ENCODE results near the gene FBXO21.
"Not testable (repeated sequence)": the region's sequence is repeated elsewhere in the genome, so short reads cannot be mapped to it uniquely, and the experiment has no call there.

FBXO21 gene

GRCh38 chr12:117119592-117120198 lies 70.6 kb downstream of the FBXO21 start:
- DNase-seq (peak; percentile 17 to 26), ATAC-seq (peak; percentile 57)
- no peak overlapping the region for H3K4me3 Mint-ChIP-seq
- H3K27me3 Mint-ChIP-seq, result no peaks in the 10 kb centered on the region
- H3K4me1 Mint-ChIP-seq, result peaks cover 3% of the 10 kb centered on the region
- H3K9me3 Mint-ChIP-seq, result no peaks in the 10 kb centered on the region
- peak overlapping the region in 1 of 2 donors; percentile 13 for H3K27ac Mint-ChIP-seq

- Mint-ChIP-seq H3K27me3 (no peaks in the 10 kb centered on the region), H3K4me3 (no peak overlapping the region), H3K9me3 (no peaks in the 10 kb centered on the region), H3K4me1 (no peaks in the 10 kb centered on the region), H3K27ac (no peak overlapping the region)
- DNase-seq (no peak), ATAC-seq (no peak)
Measured at GRCh38 chr12:117118838-117119591, 71.3 kb downstream of the FBXO21 start.

GRCh38 chr12:117114784-117115183 lies 75.5 kb downstream of the FBXO21 start:
- Mint-ChIP-seq H3K9me3 (peaks cover 0 to 4% of the 10 kb centered on the region in 2 donors), H3K27ac (no peak overlapping the region), H3K4me3 (no peak overlapping the region), H3K4me1 (peaks cover 10% of the 10 kb centered on the region), H3K27me3 (peaks cover 28% of the 10 kb centered on the region)
- ATAC-seq (no peak), DNase-seq (no peak)

- no peak for DNase-seq
- no peak overlapping the region for H3K27ac Mint-ChIP-seq
- no peak overlapping the region for H3K4me3 Mint-ChIP-seq
- H3K4me1 Mint-ChIP-seq, result peaks cover 10% of the 10 kb centered on the region
- H3K27me3 Mint-ChIP-seq, result peaks cover 31% of the 10 kb centered on the region
- H3K9me3 Mint-ChIP-seq, result peaks cover 0 to 5% of the 10 kb centered on the region in 2 donors
- ATAC-seq, result no peak
Measured at GRCh38 chr12:117113231-117113630, 77.0 kb downstream of the FBXO21 start.

- Mint-ChIP-seq H3K4me3 (no peak overlapping the region), H3K4me1 (peaks cover 10% of the 10 kb centered on the region), H3K9me3 (peaks cover 0 to 5% of the 10 kb centered on the region in 2 donors), H3K27ac (no peak overlapping the region), H3K27me3 (peaks cover 31% of the 10 kb centered on the region)
- ATAC-seq (no peak), DNase-seq (no peak)
Measured at GRCh38 chr12:117111821-117112595, 78.3 kb downstream of the FBXO21 start.

- H3K4me1 Mint-ChIP-seq, result peaks cover 13% of the 10 kb centered on the region
- no peak overlapping the region for H3K27ac Mint-ChIP-seq
- peaks cover 31% of the 10 kb centered on the region for H3K27me3 Mint-ChIP-seq
- no peak overlapping the region for H3K4me3 Mint-ChIP-seq
- DNase-seq (no peak), ATAC-seq (no peak)
- H3K9me3 Mint-ChIP-seq, result peaks cover 0 to 5% of the 10 kb centered on the region in 2 donors
Measured at GRCh38 chr12:117111386-117111785, 78.9 kb downstream of the FBXO21 start.

GRCh38 chr12:117109943-117110635 lies 80.2 kb downstream of the FBXO21 start:
- Mint-ChIP-seq H3K27me3 (peaks cover 31% of the 10 kb centered on the region), H3K4me3 (no peak overlapping the region), H3K4me1 (peaks cover 26% of the 10 kb centered on the region), H3K27ac (no peak overlapping the region), H3K9me3 (peaks cover 0 to 5% of the 10 kb centered on the region in 2 donors)
- ATAC-seq (no peak), DNase-seq (no peak)

GRCh38 chr12:117105902-117106301 lies 84.4 kb downstream of the FBXO21 start:
- Mint-ChIP-seq H3K4me3 (no peak overlapping the region), H3K9me3 (peaks cover 0 to 5% of the 10 kb centered on the region in 2 donors), H3K4me1 (peaks cover 16% of the 10 kb centered on the region), H3K27ac (peak overlapping the region; percentile 19 to 31), H3K27me3 (peaks cover 20% of the 10 kb centered on the region)
- DNase-seq (peak; percentile 46 to 52), ATAC-seq (peak; percentile 86)

- H3K27ac Mint-ChIP-seq, ATAC-seq, H3K9me3 Mint-ChIP-seq, H3K4me3 Mint-ChIP-seq, DNase-seq: not testable (repeated sequence)
- Mint-ChIP-seq H3K27me3 (peaks cover 22% of the 10 kb centered on the region), H3K4me1 (peaks cover 29% of the 10 kb centered on the region)
Measured at GRCh38 chr12:117104003-117104402, 86.3 kb downstream of the FBXO21 start.

- Mint-ChIP-seq H3K27ac (no peak overlapping the region), H3K4me1 (peaks cover 33% of the 10 kb centered on the region)
Measured at GRCh38 chr12:117102800-117103181, 87.5 kb downstream of the FBXO21 start.

GRCh38 chr12:117101953-117102799 lies 88.1 kb downstream of the FBXO21 start:
- Mint-ChIP-seq H3K27me3 (peaks cover 35% of the 10 kb centered on the region), H3K9me3 (no peaks in the 10 kb centered on the region), H3K4me3 (no peak overlapping the region), H3K4me1 (peaks cover 39% of the 10 kb centered on the region), H3K27ac (no peak overlapping the region)
- DNase-seq (no peak), ATAC-seq (no peak)

More at GRCh38 chr12:117102800-117103181, 87.5 kb downstream of the FBXO21 start:
- H3K27me3 Mint-ChIP-seq, result peaks cover 29% of the 10 kb centered on the region
- ATAC-seq (no peak), DNase-seq (no peak)
- H3K4me3 Mint-ChIP-seq, result no peak overlapping the region
- H3K9me3 Mint-ChIP-seq, result no peaks in the 10 kb centered on the region

- Mint-ChIP-seq H3K4me1 (peaks cover 40% of the 10 kb centered on the region), H3K27me3 (peaks cover 40% of the 10 kb centered on the region), H3K9me3 (no peaks in the 10 kb centered on the region), H3K27ac (no peak overlapping the region), H3K4me3 (no peak overlapping the region)
- no peak for DNase-seq
- no peak for ATAC-seq
Measured at GRCh38 chr12:117100851-117101673, 89.2 kb downstream of the FBXO21 start.

GRCh38 chr12:117100251-117100650 lies 90.0 kb downstream of the FBXO21 start:
- no peaks in the 10 kb centered on the region for H3K9me3 Mint-ChIP-seq
- ATAC-seq (no peak), DNase-seq (no peak)
- H3K4me1 Mint-ChIP-seq, result peaks cover 32% of the 10 kb centered on the region
- H3K4me3 Mint-ChIP-seq, result peak overlapping the region; percentile 82 to 85
- peaks cover 40% of the 10 kb centered on the region for H3K27me3 Mint-ChIP-seq
- H3K27ac Mint-ChIP-seq, result peak overlapping the region in 1 of 2 donors; percentile 76

Measured in stimulated activated naive CD8-positive, alpha-beta T cell treated with anti-CD3 and anti-CD28 coated beads, Interleukin-15, amount 100 ng/mL, for 72 hours (primary cell).